GM12878 (cell line): ENCODE results near the gene HOXB13. TPM values are rescaled to one million over a fixed set of nuclear protein-coding genes. Genes with fewer than 3 reads are reported as not detected.

ENCODE experiments used
- ATAC-seq: fragments of 200-7000 bp; cut with Tn5 transposase; 3 replicates; pipeline ENCODE4 v1.9.1; 2020; ENCODE audit warnings: mild to moderate bottlenecking, moderate library complexity
- BruUV-seq: library from RNA; stranded (reverse); fragments of 400-500 nt; replicated peaks from 2 replicates; lab custom pipeline; 2021; lab: Mats Ljungman, UMichigan
- CTCF ChIA-PET: fragments of 300-600 bp; sonication (Branson Sonifier 250); formaldehyde crosslinking; extraction: SDS; loops from one replicate; lab custom pipeline; 2021; ENCODE audit warnings: inconsistent platforms; lab: Yijun Ruan, JAX
- POLR2A ChIA-PET: fragments of 350-600 bp; formaldehyde crosslinking; extraction: SDS; loops from one replicate; lab custom pipeline; 2021; ENCODE audit warnings: inconsistent platforms; lab: Charles Lee
- RAD21 ChIA-PET: fragments of 300-600 bp; sonication (Branson Sonifier 250); formaldehyde crosslinking; loops from one replicate; lab custom pipeline; 2023; ENCODE audit warnings: antibody characterized with exemption; ENCODE audit not compliant: unreplicated experiment; lab: Charles Lee
- SMC1A ChIA-PET: fragments of 300-600 bp; sonication (Branson Sonifier 250); formaldehyde crosslinking; loops from one replicate; lab custom pipeline; 2023; ENCODE audit not compliant: unreplicated experiment, uncharacterized antibody; lab: Charles Lee
- DNase-seq: peaks from one replicate; pipeline ENCODE4 v3.0.0-alpha.2; 2011; ENCODE audit warnings: low read depth, low spot score
- FAIRE-seq: peaks from 3 replicates; lab custom pipeline; 2011; peaks lifted over from hg19 to GRCh38; lab: Jason Lieb, UNC
- H2AFZ ChIP-seq: 2 replicates; pipeline ENCODE4 v1.6.0; 2011; ENCODE audit warnings: low read depth, low read length, control low read depth; ENCODE audit not compliant: control insufficient read depth
- H3K27ac ChIP-seq: 2 replicates; pipeline ENCODE4 v1.5.1; 2011; ENCODE audit warnings: control low read depth; ENCODE audit not compliant: control insufficient read depth, insufficient read depth
- H3K27me3 ChIP-seq, 2 experiments: replicated peaks in 1 of 2; 2 replicates each; pipeline versions ENCODE4 v1.6.0 to v1.6.1; 2011; ENCODE audit warnings: low read length in 1 of 2; ENCODE audit not compliant: control insufficient read depth in 2 of 2, insufficient read depth in 2 of 2
- H3K36me3 ChIP-seq, 2 experiments: 2 replicates each; pipeline ENCODE4 v1.5.1; 2011; ENCODE audit warnings: low read length in 1 of 2; ENCODE audit not compliant: control insufficient read depth in 2 of 2, insufficient read depth in 2 of 2
- H3K4me1 ChIP-seq: 2 replicates; pipeline ENCODE4 v1.6.1; 2011; ENCODE audit warnings: mild to moderate bottlenecking, low read length, moderate library complexity, mixed read lengths; ENCODE audit not compliant: control insufficient read depth, insufficient read depth
- H3K4me2 ChIP-seq: 2 replicates; pipeline ENCODE4 v1.6.0; 2011; ENCODE audit warnings: control low read depth; ENCODE audit not compliant: control insufficient read depth, insufficient read depth
- H3K4me3 ChIP-seq: fragments of 200-600 bp; sonication (generic); 2 replicates; pipeline ENCODE4 v1.5.1; 2016
- H3K79me2 ChIP-seq: 2 replicates; pipeline ENCODE4 v1.6.0; 2011; ENCODE audit warnings: low read length; ENCODE audit not compliant: control insufficient read depth, insufficient read depth
- H3K9ac ChIP-seq: 2 replicates; pipeline ENCODE4 v1.8.0; 2011; ENCODE audit warnings: low read length, control low read depth, mixed read lengths; ENCODE audit not compliant: control insufficient read depth, insufficient read depth
- H3K9me3 ChIP-seq: replicated peaks from 3 replicates; pipeline ENCODE4 v1.5.1; 2011; ENCODE audit warnings: mild to moderate bottlenecking, low read length; ENCODE audit not compliant: control insufficient read depth, insufficient read depth
- H4K20me1 ChIP-seq: 2 replicates; pipeline ENCODE4 v1.6.0; 2011; ENCODE audit not compliant: control insufficient read depth, insufficient read depth
- BRCA1 ChIP-seq: IDR thresholded peaks from 2 replicates; pipeline ENCODE4 v1.6.1; 2011; ENCODE audit warnings: low read depth, low read length, improper control_type of control experiment
- CHD2 ChIP-seq: IDR thresholded peaks from 2 replicates; pipeline ENCODE4 v1.6.1; 2011; ENCODE audit warnings: low read depth, low read length, improper control_type of control experiment, borderline replicate concordance
- LARP7 ChIP-seq: fragments of 450-650 bp; IDR thresholded peaks from 2 replicates; pipeline ENCODE4 v1.6.1; 2017; ENCODE audit warnings: mild to moderate bottlenecking
- PAX5 ChIP-seq: IDR thresholded peaks from 2 replicates; pipeline ENCODE4 v1.6.1; 2011; ENCODE audit warnings: low read depth, low read length, borderline replicate concordance
- POU2F2 ChIP-seq: IDR thresholded peaks from 3 replicates; pipeline ENCODE4 v1.6.1; 2011; ENCODE audit warnings: low read depth, mild to moderate bottlenecking, low read length, borderline replicate concordance
- SRF ChIP-seq, 2 experiments: IDR thresholded peaks; 2 replicates each; pipeline ENCODE4 v1.6.1; 2011; ENCODE audit warnings: low read depth in 2 of 2, low read length in 2 of 2, mild to moderate bottlenecking in 1 of 2, moderate library complexity in 1 of 2
- SUZ12 ChIP-seq: fragments of 200-600 bp; sonication (generic); IDR thresholded peaks from one replicate; pipeline ENCODE4 v1.6.1; 2018; ENCODE audit warnings: antibody characterized with exemption, mild to moderate bottlenecking; ENCODE audit not compliant: unreplicated experiment
- WGBS: methylation state at CpG from one replicate; pipeline ENCODE4 v1.1.6; 2016; ENCODE audit warnings: low lambda C conversion rate; ENCODE audit not compliant: insufficient replicate concordance, insufficient coverage; ENCODE audit errors: missing lambda C conversion rate; 5-methylcytosine and 5-hydroxymethylcytosine counted together
- in situ Hi-C: fragments of 300-500 bp; cut with MboI; formaldehyde crosslinking; loops from 9 replicates; pipeline ENCODE4 v1.14.3; 2018; ENCODE audit warnings: mixed read lengths
- intact Hi-C: fragments of 100-400 bp; cut with micrococcal nuclease; formaldehyde crosslinking; loops from one replicate; pipeline ENCODE4 v1.14.2; 2022; ENCODE audit not compliant: unreplicated experiment
- polyA plus RNA-seq, 11 experiments: library from polyadenylated mRNA; depleted of rRNA in 4 of 11; unstranded in 6 of 11; stranded (reverse) in 5 of 11; fragments of >200 nt; fragmentation: Nextera tagmentation in 4 of 11; fragmentation: Illumina TruSeq in 1 of 11; extraction: Ambion mirVana in 4 of 11; extraction: Trizol in 1 of 11; gene quantifications; 1 replicate in 1 of 11; 2 replicates in 10 of 11; pipeline versions ENCODE4 v1.2.1 to v1.2.3, GENCODE V29; 2011 to 2016; ENCODE audit warnings: inconsistent platforms in 2 of 11, missing spikeins in 2 of 11, low read depth in 1 of 11
- total RNA-seq, 4 experiments: library from RNA; depleted of rRNA in 3 of 4; stranded (reverse); fragments of >200 nt in 3 of 4; fragmentation: Illumina TruSeq in 1 of 4; extraction: Trizol in 1 of 4; gene quantifications; 2 replicates each; pipeline versions ENCODE4 v1.2.1 to v1.2.3, GENCODE V29; 2013 to 2021

HOXB13 gene
- total and polyA plus RNA-seq, 10 of the 15 experiments (the other 5 are each of a cell fraction or from before 2014, with no cell fraction given), result 0.05 TPM; not detected in 9

GRCh38 chr17:48751733-48752398 lies 23.3 kb upstream of the HOXB13 start:
- no peaks in the 10 kb centered on the region for H3K36me3 ChIP-seq
- CTCF ChIA-PET, result interaction anchor here (0.9 to 1.8 kb wide), 4 partner anchors 28 to 73 kb away, joined by 3 to 7 read pairs (median 4); no protein-coding TSS in a partner anchor
- no peak overlapping the region for H3K4me2 ChIP-seq
- H3K27me3 ChIP-seq, result peaks cover 30 to 53% of the 10 kb centered on the region in 2 experiments
- in situ Hi-C loops, result no loop called here
- SMC1A ChIA-PET, result interaction anchor here (0.6 to 1.2 kb wide), 4 partner anchors 11 to 127 kb away, joined by 3 to 4 read pairs (median 4); no protein-coding TSS in a partner anchor
- peaks cover 2% of the 10 kb centered on the region; the same call in 1 of the 2 replicates for H4K20me1 ChIP-seq
- RAD21 ChIA-PET, result interaction anchor here (1.2 kb wide), 1 partner anchor 127 kb away, joined by 3 read pairs; no protein-coding TSS in a partner anchor
- no peaks in the 10 kb centered on the region; the same call in 2 of the 3 replicates for H3K9me3 ChIP-seq
- intact Hi-C loops, result no loop called here
- ATAC-seq (no peak), DNase-seq (no peak), FAIRE-seq (no peak)
- H3K27ac ChIP-seq, result no peak overlapping the region
- no peak overlapping the region for H3K4me3 ChIP-seq
- H3K4me1 ChIP-seq, result no peaks in the 10 kb centered on the region
- BruUV-seq, result no TSS peak
- no peak overlapping the region for H3K9ac ChIP-seq
- WGBS, result 13% methylated on average over 13 of the region's 13 CpGs
- TF ChIP-seq LARP7 (no peak), CHD2 (no peak), SUZ12 (peak; percentile 33), POU2F2 (no peak), BRCA1 (no peak)
- TF ChIP-seq, all 136 proteins: peak for 1
- POLR2A ChIA-PET, result interaction anchor here (0.5 to 0.8 kb wide), 2 partner anchors 97 to 1010 kb away, joined by 4 to 5 read pairs; no protein-coding TSS in a partner anchor
- no peaks in the 10 kb centered on the region for H3K79me2 ChIP-seq
- H2AFZ ChIP-seq, result no peak overlapping the region

DNA sequence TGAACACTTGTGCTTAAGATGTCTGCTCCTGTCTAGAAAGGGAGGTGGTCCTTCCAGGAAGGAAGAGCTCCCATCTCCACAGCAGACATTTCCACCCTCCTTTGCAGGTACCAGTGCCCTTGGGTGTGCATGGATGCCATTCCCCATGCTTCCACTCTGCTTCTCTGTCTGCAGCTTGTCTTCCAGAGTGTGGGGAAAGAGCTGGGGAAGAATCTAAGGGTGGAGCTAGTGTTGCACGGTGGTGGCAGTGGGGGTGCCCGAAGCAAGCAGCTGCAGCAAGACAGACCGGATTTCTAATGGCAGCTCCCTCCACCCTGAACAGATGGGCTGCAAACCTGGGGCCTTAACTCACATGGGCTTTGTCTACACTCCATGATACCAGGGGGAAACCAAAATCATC lies 22.6 kb upstream of the HOXB13 start:
- 4% methylated on average over 3 of the region's 3 CpGs for WGBS
- Histone ChIP-seq H3K4me2 (no peak overlapping the region), H3K4me3 (no peak overlapping the region)
- ChIA-PET RAD21 (interaction anchor here (1.2 kb wide), 1 partner anchor 128 kb away, joined by 3 read pairs; no protein-coding TSS in a partner anchor), POLR2A (interaction anchor here (0.8 kb wide), 1 partner anchor 96 kb away, joined by 5 read pairs; no protein-coding TSS in a partner anchor)
- TF ChIP-seq PAX5 (no peak), SRF (IDR thresholded peaks at IDR 0.05; ENCODE audit: low read depth in 2 of 2, low read length in 2 of 2) (no peak)
- TF ChIP-seq, all 136 proteins: peak for 0
- peaks cover 30 to 55% of the 10 kb centered on the region in 2 experiments for H3K27me3 ChIP-seq
- FAIRE-seq, result no peak
- H3K27ac ChIP-seq, result no peak overlapping the region
- CTCF ChIA-PET, result interaction anchor here (0.9 to 1.8 kb wide), 4 partner anchors 27 to 72 kb away, joined by 3 to 7 read pairs (median 4); no protein-coding TSS in a partner anchor
- peaks cover 2% of the 10 kb centered on the region; the same call in 1 of the 2 replicates for H4K20me1 ChIP-seq
- no peak overlapping the region for H2AFZ ChIP-seq
- no peaks in the 10 kb centered on the region; the same call in 2 of the 3 replicates for H3K9me3 ChIP-seq
- ATAC-seq, result no peak
- DNase-seq, result no peak
- no peak overlapping the region for H3K9ac ChIP-seq
- BruUV-seq, result no TSS peak
- intact Hi-C loops (no loop called here), in situ Hi-C loops (no loop called here)
- H3K79me2 ChIP-seq, result no peaks in the 10 kb centered on the region
- H3K4me1 ChIP-seq, result no peaks in the 10 kb centered on the region
- SMC1A ChIA-PET, result interaction anchor here (1.1 to 1.2 kb wide), 4 partner anchors 27 to 128 kb away, joined by 3 to 5 read pairs (median 4); no protein-coding TSS in a partner anchor
- H3K36me3 ChIP-seq, result no peaks in the 10 kb centered on the region
